Stimulated activated CD8-positive, alpha-beta memory T cell treated with anti-CD3 and anti-CD28 coated beads, Interleukin-4, amount 100 ng/mL, for 24 hours (primary cell): ENCODE measurements around the gene TMEM218.

ENCODE experiments used
- DNase-seq: peaks from one replicate; pipeline ENCODE4 v3.0.0-alpha.2; 2020; ENCODE audit warnings: low read depth

TMEM218 gene

GRCh38 chr11:125129316-125129993 is 18.0 kb upstream of the TMEM218 start:
- no peak for DNase-seq

GRCh38 chr11:125128450-125128849 is 17.0 kb upstream of the TMEM218 start:
- DNase-seq: no peak

DNA sequence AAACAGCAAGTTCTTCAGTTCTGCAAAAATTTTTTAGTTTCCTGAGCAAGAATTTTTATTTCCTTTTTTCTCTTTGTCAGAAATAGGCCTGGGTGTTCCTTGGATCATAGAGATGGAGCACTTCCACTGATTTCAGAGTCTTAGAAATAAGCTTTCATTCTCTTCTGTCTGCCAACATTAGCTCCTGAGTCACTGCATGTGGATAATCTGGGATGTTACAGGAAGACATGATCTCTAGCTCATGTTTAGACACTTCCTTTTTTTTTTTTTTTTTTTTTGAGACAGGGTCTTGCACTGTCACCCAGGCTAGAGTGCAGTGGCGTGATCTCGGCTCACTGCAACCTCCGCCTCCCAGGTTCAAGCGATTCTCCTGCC is 13.2 kb upstream of the TMEM218 start:
- no peak for DNase-seq

DNA sequence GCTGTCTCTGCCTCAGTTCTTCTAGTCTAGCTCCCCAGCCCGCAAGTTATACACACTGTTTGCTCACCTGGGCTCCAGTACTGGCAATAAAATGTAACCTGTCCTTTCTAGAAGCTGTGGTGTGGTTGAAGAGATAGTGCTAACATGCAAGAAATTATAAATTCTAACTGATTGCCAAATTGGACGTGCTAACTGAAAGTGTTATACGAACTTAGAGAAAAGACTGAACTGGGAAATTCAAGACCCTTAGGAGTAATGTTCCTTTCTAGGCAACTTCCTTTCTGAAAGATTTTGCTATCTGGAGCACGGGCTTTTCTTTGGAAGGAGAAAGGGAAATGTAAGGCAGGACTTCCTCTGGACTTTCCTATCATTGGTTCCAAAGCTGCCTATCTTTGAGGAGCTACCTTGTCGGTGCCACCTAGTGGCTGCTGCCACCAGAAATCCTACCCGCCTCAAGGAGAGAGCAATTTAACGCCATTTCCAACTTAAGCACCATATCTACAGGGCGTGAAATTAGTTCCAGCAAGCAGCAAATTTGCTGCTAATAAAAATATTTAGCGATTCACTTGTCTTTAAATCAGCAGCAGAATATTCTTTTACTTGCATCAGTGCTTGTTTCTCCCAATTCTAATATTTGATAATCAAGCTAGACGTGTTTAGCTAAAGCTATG is 12.7 kb upstream of the TMEM218 start:
- DNase-seq: peak; percentile 31

GRCh38 chr11:125123194-125123946 is 11.9 kb upstream of the TMEM218 start:
- DNase-seq: no peak

- no peak for DNase-seq
Observed at GRCh38 chr11:125117429-125117828, 6.0 kb upstream of the TMEM218 start.

DNA sequence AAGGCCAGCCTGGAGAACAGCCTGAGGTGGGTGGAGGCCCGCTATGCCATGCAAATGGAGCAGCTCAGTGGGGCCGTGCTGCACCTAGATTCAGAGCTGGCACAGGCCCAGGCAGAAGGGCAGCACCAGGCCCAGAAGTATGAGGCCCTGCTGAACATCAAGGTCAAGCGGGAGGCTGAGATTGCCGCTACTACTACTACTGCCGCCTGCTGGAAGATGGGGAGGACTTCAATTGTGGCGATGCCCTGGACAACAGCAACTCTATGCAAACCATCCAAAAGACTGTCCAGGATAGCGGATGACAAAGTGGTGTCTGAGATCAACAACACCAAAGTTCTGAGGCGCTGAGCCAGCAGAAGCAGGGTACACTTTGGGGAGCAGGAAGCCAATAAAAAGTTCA is 3.1 kb upstream of the TMEM218 start:
- DNase-seq: no peak

DNA sequence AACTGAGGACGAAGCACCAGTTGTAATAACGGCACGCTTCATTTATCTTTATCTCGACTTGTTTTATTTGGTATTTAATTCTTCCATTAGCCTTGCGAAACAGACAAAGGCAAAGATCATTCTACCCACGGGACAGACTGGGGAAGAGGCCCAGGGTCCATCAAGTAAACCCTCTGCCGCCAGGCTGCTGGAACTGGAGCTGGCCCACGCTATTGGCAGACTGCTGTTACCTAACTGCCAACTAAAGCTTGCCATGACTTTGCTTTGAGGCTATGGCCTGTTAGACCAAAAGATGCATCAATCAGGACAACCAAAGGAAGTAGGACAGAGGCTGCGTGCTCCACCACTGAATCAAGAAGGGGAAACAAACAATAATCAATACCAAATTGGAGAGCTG is 780 bp upstream of the TMEM218 start:
- DNase-seq: no peak

GRCh38 chr11:125111001-125111342 is 454 bp downstream of the TMEM218 start:
- no peak for DNase-seq

DNA sequence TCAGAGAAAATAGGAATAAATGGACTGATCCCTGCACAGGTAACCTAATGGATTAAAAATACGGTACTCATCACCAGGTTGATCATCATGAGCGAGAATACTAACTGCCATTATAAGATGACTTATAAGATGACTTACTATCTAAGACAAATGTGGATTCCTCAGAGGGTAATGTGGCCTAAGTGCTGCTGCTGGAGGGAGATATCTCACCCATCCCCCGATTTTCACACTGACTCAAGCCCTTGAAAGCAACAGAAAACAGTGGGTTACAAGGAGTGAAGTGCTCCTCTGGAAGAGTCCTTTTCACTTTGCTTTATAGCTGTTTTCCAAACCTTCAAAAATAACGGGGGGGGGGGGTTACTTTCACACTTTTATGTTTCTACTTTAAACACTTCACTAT is 920 bp downstream of the TMEM218 start:
- no peak for DNase-seq

- no peak for DNase-seq
Observed at GRCh38 chr11:125108469-125108868, 3.0 kb downstream of the TMEM218 start.

DNA sequence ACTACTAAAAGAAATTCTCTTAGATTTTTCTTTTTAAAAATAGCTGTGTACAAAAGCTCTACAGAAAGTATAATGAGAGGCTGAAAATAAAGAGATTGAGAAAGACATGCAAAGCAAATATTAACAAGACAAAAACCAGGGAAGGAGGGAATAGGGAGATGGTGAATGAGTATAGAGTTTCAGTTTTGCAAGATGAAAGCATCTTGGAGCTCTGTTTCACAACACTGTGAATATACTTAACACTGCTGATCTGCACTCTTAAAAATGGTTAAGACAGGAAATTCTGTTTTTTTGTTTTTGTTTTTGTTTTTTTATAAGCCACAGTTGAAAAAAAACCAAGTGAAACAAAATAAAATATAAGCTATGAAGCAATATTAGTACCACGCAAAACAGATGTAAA is 5.5 kb downstream of the TMEM218 start:
- DNase-seq: no peak

DNA sequence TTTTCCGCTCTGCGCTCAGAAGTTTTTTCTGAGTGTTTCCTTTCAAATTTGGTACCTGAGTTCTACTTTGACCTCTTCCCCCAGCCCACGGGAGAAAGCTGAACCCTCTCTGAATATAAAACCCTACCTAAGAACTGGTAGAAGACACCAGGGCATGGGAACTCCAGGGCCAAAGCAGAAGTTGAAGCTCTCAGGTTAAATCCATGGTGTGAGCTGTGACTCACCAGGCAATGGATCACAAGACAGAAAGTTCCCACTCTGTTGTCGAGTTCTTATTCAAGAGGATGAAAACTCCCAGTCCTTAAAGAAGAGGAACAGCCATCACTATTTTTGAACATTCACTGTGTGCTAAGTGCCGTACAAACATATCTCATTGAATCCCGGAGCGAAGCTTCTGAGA is 8.9 kb downstream of the TMEM218 start:
- DNase-seq: no peak

DNA sequence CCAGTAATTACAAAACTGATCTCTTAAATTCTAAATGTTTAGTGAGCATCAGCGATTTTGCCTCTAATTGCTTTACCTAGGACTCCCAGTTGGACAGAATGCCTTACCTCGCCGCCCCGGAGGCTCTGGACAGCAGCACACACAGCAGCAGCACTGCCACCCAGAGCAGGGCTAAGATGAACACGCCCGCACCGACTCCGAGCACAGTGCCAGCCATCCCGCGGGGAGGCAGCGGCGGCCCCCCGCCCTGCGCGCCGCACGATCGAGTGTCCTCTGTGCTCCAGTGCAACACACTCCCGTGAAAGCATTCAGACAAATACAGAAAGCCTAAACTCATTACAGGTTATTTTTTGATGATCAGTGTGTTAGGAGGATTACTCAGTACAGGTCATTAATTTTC is 9.4 kb downstream of the TMEM218 start:
- no peak for DNase-seq

DNA sequence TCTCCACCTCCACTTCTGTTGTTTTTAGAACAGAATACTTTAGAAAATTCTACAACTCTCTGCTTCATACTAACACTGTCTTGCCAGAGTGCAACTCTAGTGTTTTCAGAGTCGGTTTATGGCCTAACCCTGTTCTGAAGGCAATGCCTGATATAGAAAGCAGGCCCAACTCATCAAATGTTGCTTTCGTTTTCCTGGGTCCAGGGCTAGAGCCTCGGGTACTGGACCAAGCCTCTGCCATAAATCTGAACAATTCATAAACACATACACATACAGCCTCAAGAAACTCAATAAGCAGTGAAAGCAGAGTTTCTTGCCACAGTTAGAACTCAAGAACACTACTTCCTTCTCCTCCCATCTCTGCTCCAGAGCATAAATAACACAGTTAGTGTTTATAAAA is 9.8 kb downstream of the TMEM218 start:
- DNase-seq: no peak

DNA sequence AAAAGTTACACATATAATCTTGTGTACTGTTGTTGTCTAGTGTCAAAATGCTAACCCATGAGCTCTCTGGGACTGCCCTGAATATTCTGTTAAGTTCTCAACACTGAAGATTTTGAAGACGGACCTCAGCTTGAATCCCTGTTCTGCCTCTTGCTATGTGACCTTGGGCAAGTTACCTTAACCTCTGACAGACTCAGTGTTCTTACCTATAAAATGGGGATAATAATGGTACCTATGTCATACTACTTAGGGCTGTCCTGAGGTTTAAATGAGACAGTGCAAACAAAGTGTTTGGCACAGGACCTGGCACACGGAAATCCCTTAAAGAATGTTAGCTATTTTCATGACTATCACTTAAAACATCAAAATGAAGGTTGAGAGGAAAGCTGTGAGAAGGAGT is 11.3 kb downstream of the TMEM218 start:
- no peak for DNase-seq

- DNase-seq: no peak
Observed at GRCh38 chr11:125094731-125095130, 16.7 kb downstream of the TMEM218 start.

DNA sequence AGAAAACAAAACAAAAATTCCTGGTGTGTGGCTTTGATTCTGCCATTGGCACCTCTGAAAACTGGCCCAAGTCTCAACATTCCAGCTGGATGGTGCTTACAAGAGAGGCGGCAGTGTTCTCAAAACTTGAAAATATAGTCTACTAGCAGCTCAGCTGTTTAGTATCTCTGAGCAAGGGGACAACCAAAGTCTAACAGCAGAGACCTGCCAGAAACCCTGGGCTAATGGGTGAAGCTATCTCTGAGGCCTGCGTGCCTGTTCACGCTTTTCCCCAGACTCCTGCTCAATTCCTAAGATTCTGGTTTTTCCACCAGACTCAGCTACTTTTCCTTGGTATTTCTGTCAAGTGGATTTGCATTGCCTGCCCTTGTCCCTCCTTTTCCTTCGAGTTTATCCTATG is 17.9 kb downstream of the TMEM218 start:
- DNase-seq: no peak

- no peak for DNase-seq
Observed at GRCh38 chr11:125092669-125093068, 18.8 kb downstream of the TMEM218 start.

- no peak for DNase-seq
Observed at GRCh38 chr11:125091877-125092664, 19.4 kb downstream of the TMEM218 start.

DNA sequence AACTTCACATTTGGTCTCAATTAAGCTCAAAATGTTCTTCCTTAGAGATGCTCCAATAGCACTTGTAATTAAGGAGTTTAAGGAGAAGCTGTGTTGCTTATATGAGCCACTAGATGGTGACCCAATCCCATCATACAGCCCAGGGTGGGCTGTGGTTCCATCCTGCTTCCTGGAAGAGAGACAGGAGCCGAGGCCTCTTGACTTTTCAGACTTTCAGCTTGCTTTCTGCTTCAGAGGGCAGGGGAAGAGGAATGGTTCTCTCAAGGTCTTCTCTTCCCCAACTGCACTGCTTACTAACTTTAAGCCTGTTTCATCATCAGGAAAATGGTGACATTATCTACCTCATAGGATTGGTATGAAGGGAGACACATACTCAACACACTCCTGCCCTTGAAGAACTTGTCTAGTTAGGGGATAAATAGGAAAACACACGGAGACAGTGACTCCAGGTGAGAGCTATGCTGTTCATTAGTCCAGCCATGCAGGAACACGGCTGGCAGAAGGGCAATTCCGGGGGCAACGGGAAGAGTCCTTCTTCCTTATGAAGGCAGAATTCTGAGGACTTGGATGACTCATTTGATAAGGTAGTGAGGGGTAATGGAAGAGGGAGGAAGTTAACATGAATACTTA is 20.1 kb downstream of the TMEM218 start:
- no peak for DNase-seq

GRCh38 chr11:125090816-125091215 is 20.6 kb downstream of the TMEM218 start:
- DNase-seq: no peak
